Stimulated activated CD4-positive, alpha-beta T cell treated with anti-CD3 and anti-CD28 coated beads, Interleukin-2, amount 100 ng/mL, for 4 hours (primary cell): Measurements from ENCODE around the gene TNFAIP8L3.
"Not testable (repeated sequence)": the region's sequence is repeated elsewhere in the genome, so short reads cannot be mapped to it uniquely, and the experiment has no call there.

Experiments used
- DNase-seq: peaks from one replicate; pipeline ENCODE4 v3.0.0-alpha.2; 2020; ENCODE audit warnings: low read depth

Gene TNFAIP8L3

GRCh38 chr15:51060030-51060673, 34.6 kb downstream of the TNFAIP8L3 start:
- DNase-seq, result no peak

- DNase-seq, result no peak
These were observed 40.2 kb downstream of the TNFAIP8L3 start for GRCh38 chr15:51054535-51054934.

GRCh38 chr15:51053571-51053970, 41.1 kb downstream of the TNFAIP8L3 start:
- DNase-seq, result no peak

GRCh38 chr15:51051776-51052175, 42.9 kb downstream of the TNFAIP8L3 start:
- DNase-seq, result no peak

- DNase-seq, result no peak
These were observed 45.6 kb downstream of the TNFAIP8L3 start for GRCh38 chr15:51049081-51049480.

- no peak for DNase-seq
These were observed 46.4 kb downstream of the TNFAIP8L3 start for GRCh38 chr15:51048308-51048707.

GRCh38 chr15:51046799-51047449, 47.8 kb downstream of the TNFAIP8L3 start:
- DNase-seq, result no peak

GRCh38 chr15:51046016-51046415, 48.7 kb downstream of the TNFAIP8L3 start:
- no peak for DNase-seq

- DNase-seq, result no peak
These were observed 50.5 kb downstream of the TNFAIP8L3 start for GRCh38 chr15:51044037-51044727.

GRCh38 chr15:51038974-51039319, 55.8 kb downstream of the TNFAIP8L3 start:
- DNase-seq, result no peak

- no peak for DNase-seq
These were observed 56.3 kb downstream of the TNFAIP8L3 start for GRCh38 chr15:51038162-51038973.

- DNase-seq, result not testable (repeated sequence)
These were observed 57.2 kb downstream of the TNFAIP8L3 start for GRCh38 chr15:51037474-51037873.

- DNase-seq, result no peak
These were observed 63.9 kb downstream of the TNFAIP8L3 start for GRCh38 chr15:51030649-51031316.

- no peak for DNase-seq
These were observed 69.3 kb downstream of the TNFAIP8L3 start for GRCh38 chr15:51025454-51025846.

- no peak for DNase-seq
These were observed 69.8 kb downstream of the TNFAIP8L3 start for GRCh38 chr15:51024735-51025453.

GRCh38 chr15:51023499-51023898, 71.2 kb downstream of the TNFAIP8L3 start:
- DNase-seq, result no peak

GRCh38 chr15:51022206-51022605, 72.5 kb downstream of the TNFAIP8L3 start:
- DNase-seq, result no peak

GRCh38 chr15:51016615-51017014, 78.1 kb downstream of the TNFAIP8L3 start:
- DNase-seq, result no peak

- no peak for DNase-seq
These were observed 83.5 kb downstream of the TNFAIP8L3 start for GRCh38 chr15:51011212-51011611.

GRCh38 chr15:51007131-51007666, 87.5 kb downstream of the TNFAIP8L3 start:
- no peak for DNase-seq
